IPS-15b (cell line): ENCODE measurements around the gene JUP.

Experiments
- H3K27me3 ChIP-seq: one replicate; pipeline ENCODE4 v1.6.1; 2013; ENCODE audit warnings: low read length; ENCODE audit not compliant: control insufficient read depth, insufficient read depth
- H3K36me3 ChIP-seq: one replicate; pipeline ENCODE4 v1.6.1; 2013; ENCODE audit warnings: low read length; ENCODE audit not compliant: control insufficient read depth, insufficient read depth
- H3K4me1 ChIP-seq: one replicate; pipeline ENCODE4 v1.6.1; 2013; ENCODE audit warnings: mild to moderate bottlenecking, low read length; ENCODE audit not compliant: control insufficient read depth, insufficient read depth
- H3K4me3 ChIP-seq: one replicate; pipeline ENCODE4 v1.5.1; 2013; ENCODE audit warnings: low read depth, low read length
- H3K9ac ChIP-seq: one replicate; pipeline ENCODE4 v1.6.1; 2013; ENCODE audit warnings: low read depth, mild to moderate bottlenecking, low read length
- H3K9me3 ChIP-seq: one replicate; pipeline ENCODE4 v1.6.1; 2013; ENCODE audit warnings: mild to moderate bottlenecking, low read length; ENCODE audit not compliant: control insufficient read depth, insufficient read depth

JUP gene

DNA sequence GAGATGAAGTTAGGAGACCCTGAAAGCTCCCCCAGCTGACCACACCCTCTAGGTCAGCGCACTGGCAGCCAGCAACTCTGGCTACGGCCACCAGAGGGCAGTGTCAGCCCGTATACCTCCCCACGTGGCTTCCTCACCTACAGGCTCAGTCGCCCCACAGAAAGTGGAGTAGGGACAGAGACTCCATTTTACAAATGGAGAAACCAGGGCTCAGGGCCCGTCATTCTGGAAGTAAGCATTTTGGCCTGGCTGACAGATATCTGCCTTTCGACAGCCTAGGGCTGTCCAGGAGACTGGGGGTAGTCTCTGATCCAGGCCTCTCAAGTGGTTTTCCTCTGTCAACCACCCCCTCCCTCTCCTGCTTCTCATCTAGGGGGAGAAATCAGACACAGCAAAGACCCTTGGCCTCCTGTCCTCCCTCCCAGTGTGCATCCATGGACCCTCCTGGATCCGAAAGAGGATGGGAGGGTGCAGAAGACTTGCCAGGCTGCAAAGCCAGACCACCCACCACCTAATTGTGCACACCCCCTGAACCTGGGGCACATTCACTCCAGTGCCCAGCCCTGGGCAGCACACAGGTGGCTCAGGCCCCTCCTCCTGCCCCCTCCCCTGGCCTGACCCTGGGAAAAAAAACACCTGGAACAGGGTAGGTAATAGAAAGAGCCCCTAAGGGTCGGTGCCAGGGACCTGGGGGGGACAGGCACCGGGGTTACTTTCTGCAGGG is 48.3 kb downstream of the JUP start:
- peaks cover 4% of the 10 kb centered on the region for H3K4me1 ChIP-seq
- peaks cover 42% of the 10 kb centered on the region for H3K27me3 ChIP-seq
- H3K36me3 ChIP-seq, result no peaks in the 10 kb centered on the region
- H3K9me3 ChIP-seq, result no peaks in the 10 kb centered on the region
- H3K9ac ChIP-seq, result peak overlapping the region; percentile 42
- H3K4me3 ChIP-seq, result no peak overlapping the region

DNA sequence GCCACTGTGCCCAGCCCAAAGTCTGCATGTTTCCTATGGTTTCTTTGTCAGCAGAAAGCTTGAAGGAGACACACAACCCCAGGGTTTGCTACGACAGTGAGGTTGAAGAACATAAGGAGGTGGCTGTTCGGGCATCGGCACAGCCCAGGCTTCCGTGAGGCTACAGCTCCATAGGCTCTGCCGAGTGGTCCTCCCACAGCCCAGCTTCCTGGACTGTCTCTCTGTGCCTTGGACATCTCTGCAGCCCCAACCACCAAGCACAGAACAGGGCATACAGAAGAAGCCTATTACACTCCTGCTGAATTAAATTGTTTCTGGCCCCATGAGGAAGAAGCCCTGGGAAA is 48.9 kb downstream of the JUP start:
- no peak overlapping the region for H3K4me3 ChIP-seq
- no peaks in the 10 kb centered on the region for H3K36me3 ChIP-seq
- H3K4me1 ChIP-seq, result peaks cover 4% of the 10 kb centered on the region
- peaks cover 47% of the 10 kb centered on the region for H3K27me3 ChIP-seq
- no peak overlapping the region for H3K9ac ChIP-seq
- H3K9me3 ChIP-seq, result no peaks in the 10 kb centered on the region

DNA sequence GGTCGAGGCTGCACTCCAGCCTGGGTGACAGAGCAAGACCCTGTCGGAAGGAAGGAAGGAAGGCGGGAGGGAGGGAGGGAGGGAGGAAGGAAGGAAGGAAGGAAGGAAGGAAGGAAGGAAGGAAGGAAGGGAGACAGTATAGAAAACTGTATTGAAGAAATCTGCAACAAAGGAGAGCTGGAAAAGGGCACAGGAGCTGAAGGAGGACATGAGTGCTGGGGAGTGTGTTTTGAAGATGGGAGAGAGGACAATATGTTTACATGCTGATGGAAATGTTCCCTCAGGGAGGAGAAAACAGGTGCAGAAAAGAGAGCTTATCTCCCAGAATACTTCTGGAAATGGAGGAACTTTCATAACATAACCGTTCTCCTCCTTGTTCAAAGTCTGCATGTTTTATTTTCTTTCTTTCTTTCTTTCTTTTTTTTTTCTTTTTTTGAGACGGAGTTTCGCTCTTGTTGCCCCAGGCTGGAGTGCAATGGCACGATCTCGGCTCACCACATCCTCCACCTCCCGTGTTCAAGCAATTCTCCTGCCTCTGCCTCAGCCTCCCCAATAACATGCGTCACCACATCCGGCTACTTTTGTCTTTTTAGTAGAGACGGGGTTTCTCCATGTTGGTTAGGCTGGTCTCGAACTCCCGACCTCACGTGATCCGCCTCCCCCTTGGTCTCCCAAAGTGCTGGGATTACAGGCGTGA is 49.4 kb downstream of the JUP start:
- peaks cover 4% of the 10 kb centered on the region for H3K4me1 ChIP-seq

DNA sequence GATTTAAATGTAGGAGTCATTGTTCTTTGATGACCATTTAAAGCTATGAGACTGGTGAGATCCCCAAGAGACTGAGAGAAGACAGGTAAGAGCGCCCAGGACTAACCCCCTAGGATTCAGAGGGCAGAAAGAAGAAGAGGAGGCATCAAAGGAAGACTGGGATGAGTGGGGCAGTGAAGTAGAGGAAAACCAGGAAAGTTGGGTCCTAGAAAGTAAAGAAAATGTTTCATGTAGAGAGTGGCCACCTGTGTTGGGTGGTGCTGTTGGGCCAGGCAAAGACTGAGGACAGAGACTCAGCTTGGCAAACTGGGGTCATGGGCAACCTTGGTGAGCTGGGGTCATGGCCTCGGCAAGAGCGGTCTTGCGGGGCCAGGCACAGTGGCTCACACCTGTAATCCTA is 50.8 kb downstream of the JUP start:
- no peak overlapping the region for H3K9ac ChIP-seq
- H3K4me3 ChIP-seq, result no peak overlapping the region
- no peaks in the 10 kb centered on the region for H3K36me3 ChIP-seq
- no peaks in the 10 kb centered on the region for H3K9me3 ChIP-seq
- peaks cover 4% of the 10 kb centered on the region for H3K4me1 ChIP-seq
- H3K27me3 ChIP-seq, result peaks cover 62% of the 10 kb centered on the region

More for the DNA sequence above, 49.4 kb downstream of the JUP start:
- Histone ChIP-seq H3K27me3 (peaks cover 52% of the 10 kb centered on the region), H3K9me3 (no peaks in the 10 kb centered on the region), H3K4me3 (no peak overlapping the region), H3K36me3 (no peaks in the 10 kb centered on the region), H3K9ac (no peak overlapping the region)

DNA sequence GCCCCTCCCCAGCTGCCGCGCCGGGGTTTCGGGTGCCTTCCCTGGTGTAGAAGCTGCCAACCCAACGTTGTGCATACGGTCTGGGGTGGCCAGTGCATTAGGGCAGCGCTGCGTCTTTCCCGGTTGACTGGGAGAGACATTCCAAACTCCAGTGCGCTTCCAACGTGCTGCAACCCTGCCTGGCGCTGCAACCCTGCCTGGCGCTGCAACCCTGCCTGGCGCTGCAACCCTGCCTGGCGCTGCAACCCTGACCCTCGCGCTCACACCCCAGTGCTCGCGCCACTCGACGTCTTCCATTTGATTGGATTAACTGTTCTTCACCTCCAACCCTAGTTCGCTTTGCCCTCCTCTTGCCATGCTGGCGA is 51.6 kb downstream of the JUP start:
- H3K4me3 ChIP-seq, result peak overlapping the region; percentile 59
- no peaks in the 10 kb centered on the region for H3K9me3 ChIP-seq
- H3K4me1 ChIP-seq, result peaks cover 4% of the 10 kb centered on the region
- no peaks in the 10 kb centered on the region for H3K36me3 ChIP-seq
- peak overlapping the region; percentile 91 for H3K9ac ChIP-seq
- H3K27me3 ChIP-seq, result peaks cover 62% of the 10 kb centered on the region

DNA sequence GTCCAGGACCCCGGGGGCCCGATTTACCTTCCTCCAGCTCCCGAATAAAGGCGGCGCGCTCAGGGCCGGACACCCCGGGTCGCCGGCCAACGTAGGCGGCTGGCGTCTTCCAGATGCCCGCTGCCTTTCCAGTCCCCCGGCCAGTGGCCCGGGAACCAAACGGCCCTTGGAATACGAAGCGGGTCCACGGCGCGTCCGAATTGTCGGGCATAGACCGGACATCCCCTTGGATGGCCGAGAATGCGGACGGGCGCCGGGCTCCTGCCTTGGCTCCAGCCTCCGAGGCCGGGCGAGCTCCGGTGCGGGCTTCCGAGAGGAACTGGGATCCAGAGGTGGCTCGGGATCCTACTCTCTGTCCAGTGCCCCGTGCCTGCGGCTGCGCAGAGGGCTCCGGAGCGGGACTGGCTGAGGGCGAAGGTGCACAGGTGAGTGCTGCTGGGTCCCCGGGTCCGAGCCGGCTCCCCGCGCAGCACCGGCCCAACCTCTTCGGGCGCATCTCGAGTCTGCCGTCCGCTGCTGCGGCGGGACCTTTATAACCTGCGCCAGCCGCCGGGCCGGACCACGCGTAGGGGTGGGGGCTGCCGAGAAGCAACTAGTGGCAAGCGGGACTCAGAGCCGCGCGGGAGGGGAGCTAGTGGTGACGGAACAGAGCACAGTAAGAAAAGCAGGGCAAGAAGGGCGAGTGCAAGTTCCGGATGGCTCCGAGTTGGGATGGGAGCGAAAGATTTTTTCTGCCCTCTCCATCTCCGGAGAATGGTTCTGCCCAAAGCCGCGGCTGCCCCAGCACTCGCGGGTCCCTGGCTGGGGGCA is 52.2 kb downstream of the JUP start, which contains the start of gene HAP1:
TSS of gene HAP1 (minus strand) at position 505 of the 810 bp plus-strand sequence. CDS start at position 496, 9 bp downstream.
- H3K4me1 ChIP-seq, result peaks cover 4% of the 10 kb centered on the region
- no peaks in the 10 kb centered on the region for H3K36me3 ChIP-seq
- peak within 1 kb of the TSS; percentile 91 for H3K9ac ChIP-seq
- H3K4me3 ChIP-seq, result peak within 1 kb of the TSS; percentile 59
- peaks cover 62% of the 10 kb centered on the region for H3K27me3 ChIP-seq
- H3K9me3 ChIP-seq, result no peaks in the 10 kb centered on the region

DNA sequence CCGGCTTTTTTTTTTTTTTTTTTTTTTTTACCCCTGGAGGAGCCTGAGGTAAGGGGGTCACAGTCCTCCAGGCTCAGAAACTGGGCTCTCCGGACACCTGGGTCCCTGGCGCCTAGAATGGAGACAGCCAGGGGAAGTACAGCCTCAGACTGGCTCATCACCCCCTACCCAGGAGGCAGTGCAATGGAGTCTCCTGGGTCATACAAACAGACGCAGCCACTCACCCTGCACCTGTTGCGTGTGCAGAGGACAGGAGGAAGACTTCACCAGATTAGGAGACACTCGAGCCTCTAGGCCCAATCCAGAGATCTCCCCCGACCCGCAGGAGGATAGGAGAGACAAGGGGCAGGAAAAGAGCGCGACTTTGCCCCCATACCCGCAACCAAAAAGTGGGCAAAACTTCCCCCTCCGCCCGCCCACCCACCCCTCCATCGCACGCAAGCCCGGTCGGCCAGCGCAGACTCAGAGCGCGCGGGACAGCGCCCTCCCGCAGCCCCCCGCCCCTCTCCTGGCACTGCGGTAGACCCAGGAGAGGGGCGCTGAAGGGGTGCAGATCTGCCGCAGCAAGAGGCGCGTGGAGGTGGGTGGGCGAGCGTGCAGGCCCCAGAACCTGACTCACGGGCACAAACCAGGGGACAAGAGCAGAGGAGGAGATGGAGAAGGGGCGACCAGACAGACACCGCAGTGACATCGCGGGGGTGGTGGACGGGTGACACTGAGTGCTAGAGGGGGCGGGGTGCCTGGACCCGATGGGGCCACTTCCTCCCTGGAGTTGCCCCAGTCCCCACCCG is 53.0 kb downstream of the JUP start:
- Histone ChIP-seq H3K4me1 (peaks cover 4% of the 10 kb centered on the region), H3K9ac (no peak overlapping the region), H3K9me3 (no peaks in the 10 kb centered on the region), H3K4me3 (peak overlapping the region; percentile 59), H3K36me3 (no peaks in the 10 kb centered on the region), H3K27me3 (peaks cover 62% of the 10 kb centered on the region)

DNA sequence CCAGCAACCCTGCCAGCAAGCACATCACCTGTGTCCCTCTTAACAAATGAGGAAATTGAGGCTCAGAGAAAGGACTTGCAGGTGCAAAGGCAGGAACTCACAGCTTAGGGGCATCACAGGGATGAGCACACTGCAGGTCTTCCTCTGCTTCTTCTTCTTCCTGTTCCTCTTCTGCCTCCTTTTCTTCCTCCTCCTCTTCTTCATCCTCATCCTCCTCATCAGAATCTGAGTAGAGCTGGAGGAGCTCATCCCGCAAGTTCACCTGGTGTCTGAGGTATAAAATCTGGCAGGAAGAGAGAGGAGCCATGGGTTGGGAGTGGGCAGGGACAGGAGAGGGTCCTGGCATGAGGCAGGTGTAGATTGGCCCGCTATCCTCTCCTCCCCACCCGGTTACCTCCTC is 54.7 kb downstream of the JUP start:
- peaks cover 51% of the 10 kb centered on the region for H3K27me3 ChIP-seq
- no peaks in the 10 kb centered on the region for H3K9me3 ChIP-seq
- H3K4me3 ChIP-seq, result no peak overlapping the region
- H3K36me3 ChIP-seq, result no peaks in the 10 kb centered on the region
- H3K4me1 ChIP-seq, result no peaks in the 10 kb centered on the region
- no peak overlapping the region for H3K9ac ChIP-seq

DNA sequence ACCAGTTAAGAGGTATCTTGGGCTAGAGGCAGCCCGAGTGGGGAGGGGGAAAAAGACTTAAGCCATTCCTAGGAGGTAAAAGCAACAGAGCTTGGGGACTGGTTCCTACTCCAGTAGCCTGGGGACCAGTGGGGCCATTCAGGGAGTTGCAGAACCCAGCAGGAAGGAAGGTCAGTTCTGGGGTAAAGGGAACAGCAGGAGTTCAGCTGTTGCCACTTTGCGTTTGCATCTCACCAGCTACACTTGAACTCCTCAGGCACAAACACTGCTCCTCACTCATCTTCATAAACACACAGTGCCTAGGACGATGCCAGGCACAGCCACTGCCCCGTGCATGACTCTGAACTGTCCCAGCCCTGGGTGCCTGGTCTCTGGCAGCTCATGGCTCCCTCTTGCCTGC is 56.0 kb downstream of the JUP start:
- peaks cover 38% of the 10 kb centered on the region for H3K27me3 ChIP-seq
- H3K36me3 ChIP-seq, result no peaks in the 10 kb centered on the region
- H3K9ac ChIP-seq, result no peak overlapping the region
- H3K4me1 ChIP-seq, result no peaks in the 10 kb centered on the region
- H3K4me3 ChIP-seq, result no peak overlapping the region
- H3K9me3 ChIP-seq, result no peaks in the 10 kb centered on the region

DNA sequence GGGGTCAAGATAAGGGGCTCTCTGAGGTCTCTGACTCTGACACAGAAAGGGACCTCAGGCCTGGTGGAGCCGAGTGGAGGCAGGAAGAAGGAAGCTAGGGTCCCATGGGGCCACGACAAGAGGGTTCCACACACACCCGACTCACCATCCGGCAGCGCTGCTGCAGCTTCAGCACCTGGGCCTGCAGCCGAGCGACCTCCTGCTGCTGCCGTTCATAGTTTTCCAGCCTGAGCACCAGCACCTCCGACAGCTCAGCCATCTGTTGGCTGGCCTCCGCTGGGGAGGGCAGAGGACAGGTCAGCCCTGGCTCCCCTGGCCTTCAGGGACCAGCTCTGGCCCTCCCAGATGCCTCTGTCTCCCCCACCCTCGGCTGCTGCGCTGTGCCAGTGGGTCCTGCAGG is 58.5 kb downstream of the JUP start:
- H3K9me3 ChIP-seq, result no peaks in the 10 kb centered on the region
- no peaks in the 10 kb centered on the region for H3K36me3 ChIP-seq
- no peak overlapping the region for H3K9ac ChIP-seq
- H3K4me1 ChIP-seq, result no peaks in the 10 kb centered on the region
- no peak overlapping the region for H3K4me3 ChIP-seq
- H3K27me3 ChIP-seq, result peaks cover 19% of the 10 kb centered on the region

DNA sequence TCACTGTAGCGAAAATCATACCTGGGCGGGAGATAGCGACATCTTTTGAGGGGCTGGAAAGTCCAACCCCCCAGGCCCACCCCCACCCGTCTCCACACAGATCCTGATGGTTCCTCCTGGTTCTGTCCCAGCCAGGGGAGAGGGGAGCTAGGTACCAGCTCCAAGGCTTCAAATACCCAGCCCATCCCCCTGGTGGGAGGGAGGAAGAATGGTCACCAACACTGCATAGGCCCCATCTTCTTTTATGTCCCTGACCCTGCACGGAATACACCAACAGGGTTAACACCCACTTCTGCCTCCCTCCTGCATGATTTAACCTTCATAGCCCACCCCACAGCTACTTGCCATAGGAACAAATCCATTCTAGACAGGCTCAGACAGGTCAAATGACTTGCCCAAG is 61.4 kb downstream of the JUP start:
- Histone ChIP-seq H3K9ac (no peak overlapping the region), H3K27me3 (no peaks in the 10 kb centered on the region)

More for the DNA sequence above, 61.4 kb downstream of the JUP start:
- no peaks in the 10 kb centered on the region for H3K4me1 ChIP-seq
- no peak overlapping the region for H3K4me3 ChIP-seq
- no peaks in the 10 kb centered on the region for H3K9me3 ChIP-seq
- no peaks in the 10 kb centered on the region for H3K36me3 ChIP-seq
